Muscle of leg (tissue), 16 donors: ENCODE results near the gene TJP2. TPM values are rescaled to one million over a fixed set of nuclear protein-coding genes. Genes with fewer than 3 reads are reported as not detected.

Experiments used
- DNase-seq: peaks from one replicate; pipeline ENCODE4 v3.0.0; 2013
- H3K27ac ChIP-seq: one replicate; pipeline ENCODE4 v1.5.1; 2013; ENCODE audit warnings: mild to moderate bottlenecking, low read length, control low read depth
- H3K27me3 ChIP-seq: one replicate; pipeline ENCODE4 v1.6.1; 2013; ENCODE audit warnings: low read length; ENCODE audit not compliant: control insufficient read depth, insufficient read depth
- H3K36me3 ChIP-seq: one replicate; pipeline ENCODE4 v1.6.1; 2013; ENCODE audit warnings: low read length; ENCODE audit not compliant: control insufficient read depth, insufficient read depth
- H3K4me1 ChIP-seq: one replicate; pipeline ENCODE4 v1.6.1; 2013; ENCODE audit warnings: low read length; ENCODE audit not compliant: control insufficient read depth, insufficient read depth
- H3K4me3 ChIP-seq: one replicate; pipeline ENCODE4 v1.5.1; 2013; ENCODE audit warnings: low read length, control low read depth
- H3K9me3 ChIP-seq: replicated peaks from 2 replicates; pipeline ENCODE4 v1.6.1; 2013; ENCODE audit warnings: low read depth, low read length; ENCODE audit not compliant: control insufficient read depth
- WGBS: methylation state at CpG from one replicate; pipeline ENCODE4 v1.1.5; 2013; ENCODE audit warnings: missing lambda C conversion rate; ENCODE audit not compliant: insufficient coverage; 5-methylcytosine and 5-hydroxymethylcytosine counted together
- long read RNA-seq, 11 donors: transcript quantifications; one replicate each; lab custom pipeline, GENCODE V29; 2026
- polyA plus RNA-seq, 8 donors: library from polyadenylated mRNA; unstranded; fragments of 120-200 nt; gene quantifications; one replicate each; pipeline versions ENCODE4 v1.2.1 to v1.2.3, GENCODE V29; 2013; ENCODE audit warnings: inconsistent platforms in 1 of 8, low replicate concordance in 1 of 8; ENCODE audit not compliant: insufficient read length in 8 of 8, insufficient read depth in 1 of 8
- total RNA-seq: library from RNA; stranded (reverse); fragments of 120-200 nt; gene quantifications from one replicate; pipeline ENCODE4 v1.2.4, GENCODE V29; 2013

TJP2 gene
- total RNA-seq (10.6 TPM), polyA plus RNA-seq (10 to 100 TPM in 7 of 8 donors, 1 to 10 TPM in 1; 9.4 to 17.6 (median 13.4) TPM)
- long read RNA-seq, donor 1: 0 reads
- long read RNA-seq, donor 2: 0 reads
- long read RNA-seq, donor 3, partial matches to known transcripts: 5 of 5 reads
- long read RNA-seq, donor 3, other reads (novel, unspliced or antisense): 0 of 5 reads
- long read RNA-seq, donor 4, partial matches to known transcripts: 0 of 2 reads
- long read RNA-seq, donor 4, other reads (novel, unspliced or antisense): 0 of 2 reads
- long read RNA-seq, donor 5, partial matches to known transcripts: 12 of 12 reads
- long read RNA-seq, donor 5, other reads (novel, unspliced or antisense): 0 of 12 reads
- long read RNA-seq, donor 6, partial matches to known transcripts: 0 of 1 reads
- long read RNA-seq, donor 6, other reads (novel, unspliced or antisense): 0 of 1 reads
- long read RNA-seq, donor 7: 0 reads
- long read RNA-seq, donor 8, partial matches to known transcripts: 0 of 1 reads
- long read RNA-seq, donor 8, other reads (novel, unspliced or antisense): 0 of 1 reads
- long read RNA-seq, donor 9: 0 reads
- long read RNA-seq, donor 10, partial matches to known transcripts: 0 of 1 reads
- long read RNA-seq, donor 10, other reads (novel, unspliced or antisense): 0 of 1 reads
- long read RNA-seq, donor 11: 0 reads

GRCh38 chr9:69173891-69174615, at the start of gene TJP2:
TSS of gene TJP2 (plus strand) at chr9:69174277. CDS start at chr9:69174373, 96 bp downstream.
- H3K4me3 ChIP-seq: peak within 1 kb of the TSS; percentile 63
- no peaks in the 10 kb centered on the region for H3K36me3 ChIP-seq

GRCh38 chr9:69130456-69131441, 43.3 kb upstream of the TJP2 start:
- no peaks in the 10 kb centered on the region for H3K36me3 ChIP-seq
- DNase-seq: peak; percentile 35
- WGBS: 76% methylated on average over 13 of the region's 16 CpGs
- no peak overlapping the region for H3K27ac ChIP-seq
- no peaks in the 10 kb centered on the region for H3K4me1 ChIP-seq
- no peaks in the 10 kb centered on the region for H3K9me3 ChIP-seq
- H3K27me3 ChIP-seq: no peaks in the 10 kb centered on the region
- H3K4me3 ChIP-seq: no peak overlapping the region

More at GRCh38 chr9:69173891-69174615, at the start of gene TJP2:
- under 1% methylated on average over 87 of the region's 93 CpGs for WGBS
- H3K4me1 ChIP-seq: peaks cover 9% of the 10 kb centered on the region
- no peak within 1 kb of the TSS for H3K27ac ChIP-seq
- DNase-seq: peak; percentile 85
- H3K9me3 ChIP-seq: no peaks in the 10 kb centered on the region
- peaks cover 12% of the 10 kb centered on the region for H3K27me3 ChIP-seq

GRCh38 chr9:69131682-69132081, 42.4 kb upstream of the TJP2 start:
- Histone ChIP-seq H3K4me1 (no peaks in the 10 kb centered on the region), H3K36me3 (no peaks in the 10 kb centered on the region), H3K27ac (no peak overlapping the region), H3K27me3 (no peaks in the 10 kb centered on the region), H3K9me3 (no peaks in the 10 kb centered on the region), H3K4me3 (no peak overlapping the region)
- WGBS: 20% methylated on average over 1 of the region's 1 CpG
- DNase-seq: peak; percentile 85

DNA sequence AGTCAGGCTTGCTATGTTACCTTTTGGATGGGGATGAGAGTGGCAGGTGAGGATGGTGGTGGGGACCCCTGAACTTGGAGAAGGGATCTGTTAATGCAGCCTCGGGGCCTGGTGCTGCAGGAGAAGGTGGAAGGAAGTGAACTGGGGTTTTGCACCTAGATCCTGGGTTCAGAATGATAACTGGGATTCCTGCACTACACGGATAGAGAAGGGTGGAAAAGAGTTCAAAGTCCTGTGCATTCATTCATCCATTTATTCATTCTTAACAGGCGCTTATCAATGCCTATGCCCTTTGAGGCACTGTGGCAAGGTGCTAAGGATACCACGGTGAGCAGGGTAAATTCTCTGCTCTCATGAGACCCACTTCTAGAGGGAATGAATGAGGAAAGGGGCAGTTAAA, 41.7 kb upstream of the TJP2 start:
- Histone ChIP-seq H3K27me3 (no peaks in the 10 kb centered on the region), H3K4me1 (no peaks in the 10 kb centered on the region), H3K9me3 (no peaks in the 10 kb centered on the region), H3K4me3 (no peak overlapping the region), H3K36me3 (no peaks in the 10 kb centered on the region), H3K27ac (no peak overlapping the region)
- no peak for DNase-seq
- 90% methylated on average over 2 of the region's 4 CpGs for WGBS

DNA sequence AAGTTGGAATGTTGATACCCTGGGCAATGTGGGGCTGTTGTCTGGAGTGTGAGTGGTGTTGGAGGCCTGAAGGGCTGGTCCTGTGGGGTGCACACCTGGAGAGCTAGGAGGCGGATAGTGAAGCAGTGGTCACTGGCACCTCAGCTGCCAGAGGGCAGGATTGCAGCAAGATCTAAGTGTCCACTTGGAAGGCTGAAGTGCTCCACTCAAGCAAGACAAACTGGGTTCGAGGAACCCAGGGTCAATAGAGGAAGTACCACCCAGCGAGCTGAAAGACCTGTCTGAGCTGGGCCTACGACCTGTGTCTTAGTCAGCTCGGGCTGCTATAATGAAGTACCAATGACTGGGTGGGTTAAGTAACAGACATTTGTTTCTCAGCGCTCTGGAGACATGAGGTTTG, 39.7 kb upstream of the TJP2 start:
- H3K27ac ChIP-seq: no peak overlapping the region
- H3K4me3 ChIP-seq: no peak overlapping the region
- no peaks in the 10 kb centered on the region for H3K36me3 ChIP-seq
- H3K9me3 ChIP-seq: no peaks in the 10 kb centered on the region
- H3K27me3 ChIP-seq: no peaks in the 10 kb centered on the region
- WGBS: 91% methylated on average over 6 of the region's 6 CpGs
- DNase-seq: no peak
- no peaks in the 10 kb centered on the region for H3K4me1 ChIP-seq

DNA sequence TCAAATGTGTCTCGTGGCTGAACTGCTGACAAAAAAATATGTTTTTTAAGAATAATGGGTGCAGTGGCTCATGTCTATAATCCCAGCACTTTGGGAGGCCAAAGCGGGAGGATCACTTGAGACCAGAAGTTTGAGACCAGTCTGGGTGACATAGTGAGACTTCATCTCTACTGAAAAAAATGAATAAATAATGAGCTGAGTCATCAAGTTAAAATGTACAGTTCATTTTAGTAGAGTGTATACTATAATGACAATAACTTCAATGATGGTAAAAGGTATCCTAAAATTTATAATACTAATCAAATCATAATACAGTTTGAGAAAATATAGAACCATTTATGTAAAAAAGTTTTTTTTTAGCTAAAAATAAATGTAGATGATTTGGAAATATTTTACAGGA, 37.9 kb upstream of the TJP2 start:
- H3K27ac ChIP-seq: no peak overlapping the region
- H3K27me3 ChIP-seq: no peaks in the 10 kb centered on the region
- no peaks in the 10 kb centered on the region for H3K9me3 ChIP-seq
- 100% methylated on average over 1 of the region's 2 CpGs for WGBS
- no peak overlapping the region for H3K4me3 ChIP-seq
- H3K36me3 ChIP-seq: no peaks in the 10 kb centered on the region
- DNase-seq: no peak
- no peaks in the 10 kb centered on the region for H3K4me1 ChIP-seq

DNA sequence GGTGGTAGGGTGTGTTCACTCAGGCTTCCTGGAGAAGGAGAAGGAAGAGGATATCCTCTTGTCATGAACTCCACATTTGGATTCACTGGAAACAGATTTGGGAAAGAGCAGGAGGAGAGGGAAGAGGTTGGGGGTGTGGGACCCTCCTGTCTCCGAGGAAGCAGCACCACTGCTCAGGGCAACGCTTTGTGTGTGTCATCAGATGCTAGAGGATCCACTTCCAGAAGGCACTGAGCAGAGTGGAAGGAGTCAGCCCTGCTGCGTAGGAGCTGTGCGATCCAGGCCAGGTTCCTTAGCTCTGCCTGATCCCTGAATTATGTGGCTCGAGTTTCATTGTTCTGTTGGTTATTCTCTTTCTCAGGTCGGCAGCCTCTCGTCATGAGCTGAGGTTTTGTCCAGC, 37.3 kb upstream of the TJP2 start:
- H3K4me1 ChIP-seq: no peaks in the 10 kb centered on the region
- no peak overlapping the region for H3K4me3 ChIP-seq
- DNase-seq: peak; percentile 30
- H3K27me3 ChIP-seq: no peaks in the 10 kb centered on the region
- H3K36me3 ChIP-seq: no peaks in the 10 kb centered on the region
- 24% methylated on average over 4 of the region's 7 CpGs for WGBS
- peak overlapping the region; percentile 29 for H3K27ac ChIP-seq
- H3K9me3 ChIP-seq: no peaks in the 10 kb centered on the region

DNA sequence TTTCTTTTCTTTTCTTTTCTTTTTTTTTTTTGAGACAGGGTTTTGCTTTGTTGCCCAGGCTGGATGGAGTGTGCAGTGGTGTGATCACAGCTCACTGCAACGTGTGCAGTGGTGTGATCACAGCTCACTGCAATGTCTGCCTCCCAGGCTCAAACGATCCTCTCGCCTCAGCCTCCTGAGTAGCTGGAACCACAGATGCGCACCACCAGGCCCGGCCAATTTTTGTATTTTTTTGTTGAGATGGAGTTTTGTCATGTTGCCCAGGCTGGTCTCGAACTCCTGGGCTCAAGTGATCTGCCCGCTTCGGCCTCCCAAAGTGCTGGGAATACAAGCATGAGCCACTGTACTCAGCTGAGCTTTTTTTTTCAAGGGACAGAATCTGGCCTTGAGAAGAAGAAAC, 36.8 kb upstream of the TJP2 start:
- no peak for DNase-seq
- H3K36me3 ChIP-seq: no peaks in the 10 kb centered on the region
- no peak overlapping the region for H3K27ac ChIP-seq
- H3K4me1 ChIP-seq: no peaks in the 10 kb centered on the region
- H3K4me3 ChIP-seq: no peak overlapping the region
- WGBS: 88% methylated on average over 6 of the region's 8 CpGs
- H3K27me3 ChIP-seq: no peaks in the 10 kb centered on the region
- H3K9me3 ChIP-seq: no peaks in the 10 kb centered on the region

GRCh38 chr9:69139596-69139995, 34.5 kb upstream of the TJP2 start:
- no peak for DNase-seq
- no peaks in the 10 kb centered on the region for H3K27me3 ChIP-seq
- no peaks in the 10 kb centered on the region for H3K9me3 ChIP-seq
- H3K4me3 ChIP-seq: no peak overlapping the region
- 93% methylated on average over 4 of the region's 9 CpGs for WGBS
- no peaks in the 10 kb centered on the region for H3K4me1 ChIP-seq
- no peaks in the 10 kb centered on the region for H3K36me3 ChIP-seq
- no peak overlapping the region for H3K27ac ChIP-seq
